ENCODE measurements around the gene CTNND1. TPM values are rescaled to one million over a fixed set of nuclear protein-coding genes. Genes with fewer than 3 reads are reported as not detected.
"Not testable (repeated sequence)": the region's sequence is repeated elsewhere in the genome, so short reads cannot be mapped to it uniquely, and the experiment has no call there.

Gene CTNND1, protein sequence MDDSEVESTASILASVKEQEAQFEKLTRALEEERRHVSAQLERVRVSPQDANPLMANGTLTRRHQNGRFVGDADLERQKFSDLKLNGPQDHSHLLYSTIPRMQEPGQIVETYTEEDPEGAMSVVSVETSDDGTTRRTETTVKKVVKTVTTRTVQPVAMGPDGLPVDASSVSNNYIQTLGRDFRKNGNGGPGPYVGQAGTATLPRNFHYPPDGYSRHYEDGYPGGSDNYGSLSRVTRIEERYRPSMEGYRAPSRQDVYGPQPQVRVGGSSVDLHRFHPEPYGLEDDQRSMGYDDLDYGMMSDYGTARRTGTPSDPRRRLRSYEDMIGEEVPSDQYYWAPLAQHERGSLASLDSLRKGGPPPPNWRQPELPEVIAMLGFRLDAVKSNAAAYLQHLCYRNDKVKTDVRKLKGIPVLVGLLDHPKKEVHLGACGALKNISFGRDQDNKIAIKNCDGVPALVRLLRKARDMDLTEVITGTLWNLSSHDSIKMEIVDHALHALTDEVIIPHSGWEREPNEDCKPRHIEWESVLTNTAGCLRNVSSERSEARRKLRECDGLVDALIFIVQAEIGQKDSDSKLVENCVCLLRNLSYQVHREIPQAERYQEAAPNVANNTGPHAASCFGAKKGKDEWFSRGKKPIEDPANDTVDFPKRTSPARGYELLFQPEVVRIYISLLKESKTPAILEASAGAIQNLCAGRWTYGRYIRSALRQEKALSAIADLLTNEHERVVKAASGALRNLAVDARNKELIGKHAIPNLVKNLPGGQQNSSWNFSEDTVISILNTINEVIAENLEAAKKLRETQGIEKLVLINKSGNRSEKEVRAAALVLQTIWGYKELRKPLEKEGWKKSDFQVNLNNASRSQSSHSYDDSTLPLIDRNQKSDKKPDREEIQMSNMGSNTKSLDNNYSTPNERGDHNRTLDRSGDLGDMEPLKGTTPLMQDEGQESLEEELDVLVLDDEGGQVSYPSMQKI
- 179 TPM for total RNA-seq

DNA sequence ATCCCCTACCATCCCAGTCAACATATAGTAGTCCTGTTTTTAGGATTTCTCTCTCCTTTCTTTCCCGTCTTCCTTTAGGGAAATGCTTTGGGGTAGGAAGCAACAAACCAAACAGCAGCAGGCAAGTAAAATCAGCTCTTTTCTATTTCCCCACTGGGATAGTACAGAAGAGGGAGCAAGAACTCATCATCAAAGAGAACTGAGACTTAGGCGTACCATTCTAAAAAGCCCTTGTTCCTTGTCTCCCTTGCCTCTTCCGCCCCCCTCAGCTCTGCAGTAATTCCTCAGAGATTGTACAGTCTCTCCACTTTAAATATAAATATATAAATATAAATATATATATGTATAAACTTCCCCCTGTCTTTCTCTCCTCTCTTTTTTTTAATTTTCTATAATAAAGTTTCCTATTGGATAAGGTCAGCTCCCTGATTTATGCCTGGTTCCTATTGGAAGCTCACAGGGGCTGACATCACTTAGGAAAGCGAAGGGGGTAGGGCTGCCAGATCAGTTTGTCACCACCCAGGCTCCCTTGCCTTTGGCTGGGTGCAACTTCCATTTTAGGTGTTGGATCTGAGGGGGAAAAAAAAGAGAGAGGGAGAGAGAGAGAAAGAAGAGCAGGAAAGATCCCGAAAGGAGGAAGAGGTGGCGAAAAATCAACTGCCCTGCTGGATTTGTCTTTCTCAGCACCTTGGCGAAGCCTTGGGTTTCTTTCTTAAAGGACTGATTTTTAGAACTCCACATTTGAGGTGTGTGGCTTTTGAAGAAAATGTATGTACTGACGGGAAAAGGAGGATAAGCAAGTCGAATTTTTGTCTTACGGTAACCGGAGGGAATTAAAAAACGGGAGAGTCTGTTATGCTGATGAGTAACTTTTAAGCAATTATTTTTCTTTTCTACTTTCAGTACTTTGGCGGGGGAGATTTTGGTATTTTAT, at the start of gene CTNND1:
Gene CTNND1, plus strand, starts transcription at position 502 of the 934 bp plus-strand sequence. CDS start 29,677 bp downstream, outside the sequence.
- Histone ChIP-seq H3K9me3 (no peaks in the 10 kb centered on the region), H3K4me3 (peak within 1 kb of the TSS; percentile 54 to 56), H3K27me3 (no peaks in the 10 kb centered on the region), H3K36me3 (no peaks in the 10 kb centered on the region), H3K27ac (peak within 1 kb of the TSS; percentile 91), H3K4me1 (peaks cover 33% of the 10 kb centered on the region)
- intact Hi-C loops (cut with DNase I), result no loop called here
- TF ChIP-seq, protein P1, sequence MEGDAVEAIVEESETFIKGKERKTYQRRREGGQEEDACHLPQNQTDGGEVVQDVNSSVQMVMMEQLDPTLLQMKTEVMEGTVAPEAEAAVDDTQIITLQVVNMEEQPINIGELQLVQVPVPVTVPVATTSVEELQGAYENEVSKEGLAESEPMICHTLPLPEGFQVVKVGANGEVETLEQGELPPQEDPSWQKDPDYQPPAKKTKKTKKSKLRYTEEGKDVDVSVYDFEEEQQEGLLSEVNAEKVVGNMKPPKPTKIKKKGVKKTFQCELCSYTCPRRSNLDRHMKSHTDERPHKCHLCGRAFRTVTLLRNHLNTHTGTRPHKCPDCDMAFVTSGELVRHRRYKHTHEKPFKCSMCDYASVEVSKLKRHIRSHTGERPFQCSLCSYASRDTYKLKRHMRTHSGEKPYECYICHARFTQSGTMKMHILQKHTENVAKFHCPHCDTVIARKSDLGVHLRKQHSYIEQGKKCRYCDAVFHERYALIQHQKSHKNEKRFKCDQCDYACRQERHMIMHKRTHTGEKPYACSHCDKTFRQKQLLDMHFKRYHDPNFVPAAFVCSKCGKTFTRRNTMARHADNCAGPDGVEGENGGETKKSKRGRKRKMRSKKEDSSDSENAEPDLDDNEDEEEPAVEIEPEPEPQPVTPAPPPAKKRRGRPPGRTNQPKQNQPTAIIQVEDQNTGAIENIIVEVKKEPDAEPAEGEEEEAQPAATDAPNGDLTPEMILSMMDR (IDR thresholded peaks at IDR 0.05), result no peak
- peak in 1 of 2 donors; percentile 85 for TF ChIP-seq POLR2A (IDR thresholded peaks at IDR 0.05)
- TF ChIP-seq POLR2AphosphoS5 (IDR thresholded peaks at IDR 0.05; ENCODE audit: insufficient read depth in 1 of 2, low read depth in 1 of 2), result peak; percentile 41 to 98
- peak in 1 of 2 donors; percentile 96 for DNase-seq (ENCODE audit: extremely low spot score in 2 of 2)

DNA sequence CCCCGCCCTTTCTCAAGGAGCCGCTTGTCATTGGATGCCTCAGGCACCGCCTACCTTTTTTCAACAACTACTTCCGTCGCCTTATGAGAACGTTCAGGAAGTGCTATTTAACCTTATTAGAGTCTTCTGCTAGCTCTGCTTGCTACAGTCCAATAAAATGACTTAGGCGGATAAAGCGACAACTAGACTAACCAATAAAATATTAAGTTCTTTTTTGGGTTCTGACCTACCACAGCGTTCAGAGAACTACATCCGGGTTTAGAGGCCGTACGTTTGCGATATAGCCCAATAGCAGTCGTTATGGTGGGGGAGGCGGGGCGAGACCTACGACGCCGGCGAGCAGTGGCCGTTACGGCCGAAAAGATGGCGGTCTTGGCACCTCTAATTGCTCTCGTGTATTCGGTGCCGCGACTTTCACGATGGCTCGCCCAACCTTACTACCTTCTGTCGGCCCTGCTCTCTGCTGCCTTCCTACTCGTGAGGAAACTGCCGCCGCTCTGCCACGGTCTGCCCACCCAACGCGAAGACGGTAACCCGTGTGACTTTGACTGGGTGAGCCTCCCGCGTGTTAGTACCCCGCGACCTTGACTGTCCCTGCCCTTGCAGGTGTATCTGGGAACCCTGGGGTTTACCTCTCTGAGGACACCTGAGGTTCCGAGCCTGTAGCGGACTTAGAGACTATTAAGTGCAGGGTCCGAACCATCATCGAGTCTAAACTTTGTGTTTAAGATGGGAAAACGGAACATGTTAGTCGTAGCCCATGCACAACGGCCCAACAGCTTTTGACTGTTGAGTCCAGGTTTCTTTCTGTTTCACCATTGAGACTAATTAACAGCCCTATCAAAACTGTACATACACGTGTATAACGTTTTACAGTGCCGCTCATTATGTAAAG, 49.1 kb upstream of the CTNND1 start, which contains the start of gene TMX2:
Gene TMX2, plus strand, starts transcription at position 338 of the 895 bp plus-strand sequence. Its CDS starts 26 bp downstream, at position 364.
- no peaks in the 10 kb centered on the region for H3K36me3 ChIP-seq
- H3K9me3 ChIP-seq, result no peaks in the 10 kb centered on the region
- DNase-seq (ENCODE audit: extremely low spot score in 2 of 2), result peak; percentile 96 to 99
- TF ChIP-seq POLR2AphosphoS5 (IDR thresholded peaks at IDR 0.05; ENCODE audit: insufficient read depth in 1 of 2, low read depth in 1 of 2), result peak; percentile 69 to 96
- TF ChIP-seq, protein P1 (IDR thresholded peaks at IDR 0.05), result no peak
- intact Hi-C loops (cut with DNase I), result no loop called here
- peak within 1 kb of the TSS; percentile 98 to 100 for H3K4me3 ChIP-seq
- H3K27me3 ChIP-seq, result no peaks in the 10 kb centered on the region
- H3K27ac ChIP-seq, result peak within 1 kb of the TSS; percentile 93
- peaks cover 55% of the 10 kb centered on the region for H3K4me1 ChIP-seq

DNA sequence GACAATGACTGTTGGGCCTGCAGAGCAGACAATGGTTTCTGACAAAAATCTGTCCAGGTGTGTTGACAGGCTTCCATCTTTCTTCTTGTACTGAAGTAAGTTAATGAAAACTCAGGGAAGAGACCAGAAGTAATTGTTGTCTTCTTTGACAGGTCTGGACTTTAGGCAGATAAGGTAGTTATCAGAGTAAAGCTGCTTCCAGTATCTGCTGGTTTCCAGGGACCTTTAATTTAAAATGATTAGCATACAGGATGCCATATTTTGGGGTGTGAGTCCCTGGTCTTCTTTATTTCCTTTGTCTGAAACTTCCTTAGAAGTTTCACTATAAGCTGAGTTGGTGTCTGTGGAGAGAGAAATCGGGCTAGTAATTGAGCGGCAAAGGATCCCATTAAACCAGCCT, 47.8 kb upstream of the CTNND1 start:
- H3K9me3 ChIP-seq, result no peaks in the 10 kb centered on the region
- H3K4me3 ChIP-seq, result peak overlapping the region; percentile 98 to 100
- no peak for DNase-seq (ENCODE audit: extremely low spot score in 2 of 2)
- no peaks in the 10 kb centered on the region for H3K27me3 ChIP-seq
- H3K27ac ChIP-seq, result no peak overlapping the region
- no peaks in the 10 kb centered on the region for H3K36me3 ChIP-seq
- intact Hi-C loops (cut with DNase I), result no loop called here
- TF ChIP-seq POLR2A (IDR thresholded peaks at IDR 0.05), result no peak
- no peak for TF ChIP-seq POLR2AphosphoS5 (IDR thresholded peaks at IDR 0.05; ENCODE audit: insufficient read depth in 1 of 2, low read depth in 1 of 2)
- TF ChIP-seq, protein P1 (IDR thresholded peaks at IDR 0.05), result no peak
- H3K4me1 ChIP-seq, result peaks cover 47% of the 10 kb centered on the region

DNA sequence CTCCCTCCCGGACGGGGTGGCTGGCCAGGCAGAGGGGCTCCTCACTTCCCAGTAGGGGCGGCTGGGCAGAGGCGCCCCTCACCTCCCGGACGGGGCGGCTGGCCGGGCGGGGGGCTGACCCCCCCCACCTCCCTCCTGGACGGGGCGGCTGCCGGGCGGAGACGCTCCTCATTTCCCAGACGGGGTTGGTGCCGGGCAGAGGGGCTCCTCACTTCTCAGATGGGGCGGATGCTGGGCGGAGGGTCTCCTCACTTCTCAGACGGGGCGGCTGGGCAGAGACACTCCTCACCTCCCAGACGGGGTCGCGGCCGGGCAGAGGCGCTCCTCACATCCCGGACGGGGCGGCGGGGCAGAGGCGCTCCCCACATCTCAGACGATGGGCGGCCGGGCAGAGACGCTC, 44.9 kb upstream of the CTNND1 start:
- H3K9me3 ChIP-seq; H3K27ac ChIP-seq; H3K36me3 ChIP-seq; H3K4me3 ChIP-seq; H3K27me3 ChIP-seq; DNase-seq (ENCODE audit: extremely low spot score in 2 of 2); intact Hi-C loops (cut with DNase I): not testable (repeated sequence)
- H3K4me1 ChIP-seq, result peaks cover 26% of the 10 kb centered on the region
